Measurements from ENCODE around the gene LRRC36.

LRRC36 gene, protein sequence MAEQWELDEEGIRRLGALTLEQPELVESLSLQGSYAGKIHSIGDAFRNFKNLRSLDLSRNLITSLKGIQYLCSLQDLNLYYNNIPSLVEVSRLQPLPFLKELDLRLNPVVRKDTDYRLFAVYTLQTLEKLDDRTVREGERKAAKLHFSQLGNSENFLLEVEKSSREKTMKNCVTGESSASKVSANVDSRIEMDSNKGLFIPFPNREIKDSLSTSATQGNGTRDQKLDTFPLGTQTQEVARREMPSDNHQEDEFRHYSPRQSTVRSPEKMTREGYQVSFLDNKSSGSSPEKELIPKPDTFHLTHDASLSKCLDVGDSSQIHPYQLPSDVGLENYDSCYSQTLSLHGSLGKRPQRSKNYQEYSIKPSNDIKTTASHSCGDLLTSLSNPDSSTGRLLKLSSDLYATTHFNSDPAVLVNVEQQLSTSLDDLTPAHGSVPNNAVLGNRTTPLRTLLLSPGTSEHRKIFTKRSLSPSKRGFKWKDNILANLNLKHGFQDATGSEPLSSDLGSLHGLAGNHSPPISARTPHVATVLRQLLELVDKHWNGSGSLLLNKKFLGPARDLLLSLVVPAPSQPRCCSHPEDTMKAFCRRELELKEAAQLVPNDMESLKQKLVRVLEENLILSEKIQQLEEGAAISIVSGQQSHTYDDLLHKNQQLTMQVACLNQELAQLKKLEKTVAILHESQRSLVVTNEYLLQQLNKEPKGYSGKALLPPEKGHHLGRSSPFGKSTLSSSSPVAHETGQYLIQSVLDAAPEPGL

DNA sequence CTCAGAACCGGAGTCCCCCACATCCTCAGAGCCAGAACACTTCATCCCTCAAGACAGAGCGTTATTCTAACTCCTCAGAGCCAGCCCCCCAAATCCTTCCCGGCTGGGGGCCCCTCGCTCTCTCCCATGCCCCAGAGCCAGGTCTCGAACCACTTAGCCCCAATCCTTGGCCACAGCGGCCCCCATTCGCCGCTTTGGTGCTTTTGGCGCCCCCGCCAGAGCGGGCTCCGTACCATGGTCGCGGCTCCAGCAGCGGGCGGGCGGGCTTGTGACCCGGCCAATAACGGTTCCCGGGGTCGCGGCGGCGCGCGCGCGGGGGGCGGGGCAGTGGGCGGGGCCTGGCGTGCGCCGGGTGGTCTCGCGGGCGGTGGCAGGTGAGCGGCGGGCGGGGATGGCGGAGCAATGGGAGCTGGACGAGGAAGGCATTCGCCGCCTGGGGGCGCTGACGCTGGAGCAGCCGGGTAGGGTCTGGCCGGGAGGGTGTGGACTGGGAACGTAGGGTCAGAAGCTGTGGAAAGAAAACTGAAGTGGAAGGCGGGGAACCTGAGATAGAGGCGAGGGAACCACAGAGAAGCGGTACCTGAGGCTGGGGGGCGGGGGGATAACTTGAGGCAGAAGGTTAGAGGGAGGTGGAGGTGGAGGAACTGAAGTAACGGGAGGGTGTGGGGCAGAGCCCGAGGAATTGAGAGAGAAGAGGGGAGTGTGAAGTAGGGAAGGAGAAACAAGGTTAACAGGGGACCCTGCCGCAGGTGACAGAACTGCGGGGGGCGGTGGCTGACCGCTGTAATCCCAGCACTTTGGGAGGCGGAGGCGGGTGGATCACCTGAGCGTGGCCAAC lies at the start of gene LRRC36, which contains the start of gene KCTD19:
Gene LRRC36, plus strand, starts transcription at position 344 of the 838 bp plus-strand sequence. Its CDS starts 48 bp downstream, at position 392.
Gene KCTD19, minus strand, starts transcription at position 270 of the 838 bp plus-strand sequence. Its CDS starts 34 bp downstream, at position 236.
- no peak for DNase-seq

DNA sequence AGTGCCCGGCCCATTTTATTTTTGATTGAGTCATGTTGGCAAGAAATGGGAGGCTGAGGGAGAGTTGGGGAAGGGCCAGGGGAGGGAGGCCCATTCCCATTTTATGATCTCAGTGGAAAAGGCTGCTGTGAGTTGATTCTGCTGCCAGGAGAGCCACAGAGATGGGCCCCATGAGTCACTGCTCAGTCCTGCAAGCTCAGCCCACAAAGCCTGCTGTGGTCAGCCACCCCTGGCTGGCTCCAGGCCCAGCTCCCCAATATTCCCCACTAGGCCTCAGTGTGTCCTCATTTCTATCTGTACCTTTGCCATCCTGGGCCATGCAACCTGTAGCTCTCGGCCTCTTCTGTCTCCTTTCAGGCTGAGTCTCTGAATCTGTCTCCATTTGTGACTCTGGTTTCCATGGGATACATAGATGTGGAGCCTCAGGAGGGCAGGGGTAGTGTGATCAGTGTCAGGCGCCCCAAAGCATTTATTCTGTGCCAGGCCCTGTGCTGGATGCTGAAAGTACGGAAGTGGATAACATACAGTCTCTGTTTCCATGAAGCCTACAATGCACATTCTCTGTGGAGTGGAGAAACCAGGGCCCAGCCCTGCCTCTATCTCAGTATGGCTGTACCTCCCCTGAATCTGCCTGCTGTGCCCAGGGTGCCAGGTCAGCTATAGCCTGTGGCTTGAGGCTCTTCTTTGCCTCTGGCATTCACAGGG lies 49.2 kb upstream of the LRRC36 start:
- no peak for DNase-seq

DNA sequence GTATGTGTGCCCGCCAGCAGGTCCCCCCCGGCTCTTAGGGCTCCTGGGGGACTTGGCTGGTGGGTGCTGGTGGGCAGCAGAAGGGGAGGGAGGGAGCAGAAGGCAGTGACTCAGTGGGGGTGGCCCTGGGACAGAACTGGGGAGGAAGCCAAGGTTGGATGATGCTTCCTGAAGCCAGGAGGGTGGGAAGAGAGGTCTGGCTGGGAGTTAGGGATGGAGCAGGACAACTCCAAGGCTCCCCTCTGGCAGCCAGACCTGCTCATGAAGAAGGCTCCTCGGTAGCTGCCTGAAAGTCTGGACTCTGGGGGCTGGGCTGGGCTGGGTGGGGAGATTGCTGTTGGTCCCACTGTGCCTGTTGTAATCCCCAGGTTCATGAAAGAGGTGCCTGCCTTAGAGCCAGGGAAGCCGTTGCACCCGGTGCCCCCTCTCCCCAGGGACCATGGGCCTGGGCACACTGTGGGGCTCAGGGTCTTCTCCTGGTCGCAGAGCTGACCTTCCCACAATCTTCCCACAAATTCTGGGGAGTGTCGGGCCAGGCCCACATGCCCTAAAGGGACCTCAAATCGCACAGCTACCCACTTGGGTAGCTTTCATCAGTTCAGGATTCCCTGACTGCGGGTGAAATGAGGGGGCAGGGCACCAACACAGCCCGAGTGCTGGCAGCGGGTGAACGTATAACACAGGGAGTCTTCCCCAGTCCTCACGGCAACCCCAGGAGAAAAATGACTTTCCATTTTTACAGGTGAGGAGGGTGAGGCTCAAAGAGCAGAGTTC lies 48.4 kb upstream of the LRRC36 start:
- no peak for DNase-seq

DNA sequence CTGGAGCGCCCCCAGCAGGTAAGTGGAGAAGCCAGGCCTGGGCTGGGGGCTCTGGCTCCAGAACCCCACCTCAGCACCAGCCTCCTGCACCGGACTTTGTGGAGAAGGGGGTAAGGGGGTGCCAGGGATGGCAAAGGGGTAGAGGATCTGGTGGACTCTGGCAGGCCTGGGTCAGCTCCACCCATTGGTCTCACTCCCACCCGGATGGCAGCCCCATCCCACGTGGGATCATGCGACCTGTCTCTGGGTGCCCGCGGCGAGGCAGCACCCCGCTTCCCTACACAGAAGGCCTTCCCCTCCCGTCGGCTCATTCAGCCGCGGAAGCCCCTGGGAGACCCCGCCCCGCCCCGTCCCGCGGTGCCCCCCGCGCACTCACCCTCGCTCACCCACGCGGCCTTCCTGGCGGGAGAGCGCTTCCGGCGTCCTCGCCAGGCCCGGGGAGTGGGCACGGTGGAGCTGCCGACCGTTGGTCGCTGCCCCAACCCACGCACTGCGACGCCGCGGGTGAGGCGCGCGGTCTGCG lies 47.8 kb upstream of the LRRC36 start:
- no peak for DNase-seq

DNA sequence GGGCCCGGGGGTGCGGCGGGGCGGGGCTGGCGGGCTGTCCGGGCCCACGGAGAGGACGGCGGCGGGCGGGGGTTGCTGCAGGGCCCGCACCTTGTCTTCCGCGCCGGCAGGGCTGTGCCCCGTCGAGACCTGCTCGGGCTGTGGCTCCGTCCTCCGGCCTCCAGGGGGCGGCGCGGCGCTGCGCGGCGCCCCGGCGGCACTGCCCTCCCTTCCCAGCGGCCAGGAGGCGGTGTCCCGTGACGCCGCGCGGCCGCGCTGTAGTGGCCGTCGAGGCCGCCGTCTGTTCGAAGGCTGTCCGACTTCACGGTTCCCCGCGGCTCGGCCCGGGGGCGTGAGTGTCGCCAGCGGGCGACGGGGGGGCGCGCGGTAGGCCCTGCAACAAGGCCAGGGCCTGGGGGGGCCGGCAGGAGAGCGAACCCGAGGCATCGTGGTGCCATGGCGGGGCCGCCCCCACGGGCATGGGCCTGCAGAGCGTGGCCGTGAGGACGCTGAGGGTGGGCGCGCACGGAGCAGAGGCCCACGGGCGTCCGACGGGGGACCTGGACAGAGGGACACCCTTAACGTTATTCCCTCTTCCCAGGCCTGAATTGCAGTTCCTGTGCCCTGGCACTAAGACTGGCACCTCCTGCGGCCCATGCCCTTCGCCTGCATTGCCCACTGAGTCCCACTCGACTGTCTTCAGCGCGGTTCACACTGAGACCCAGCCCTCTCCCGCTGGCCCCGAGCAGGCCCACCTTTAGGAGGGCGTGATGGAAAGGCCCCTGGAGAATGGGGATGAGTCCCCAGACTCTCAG lies 47.1 kb upstream of the LRRC36 start, which contains the start of gene PLEKHG4:
Gene PLEKHG4, plus strand, starts transcription at position 237 of the 794 bp plus-strand sequence. Its CDS starts 513 bp downstream, at position 750.
- DNase-seq = peak; percentile 2

DNA sequence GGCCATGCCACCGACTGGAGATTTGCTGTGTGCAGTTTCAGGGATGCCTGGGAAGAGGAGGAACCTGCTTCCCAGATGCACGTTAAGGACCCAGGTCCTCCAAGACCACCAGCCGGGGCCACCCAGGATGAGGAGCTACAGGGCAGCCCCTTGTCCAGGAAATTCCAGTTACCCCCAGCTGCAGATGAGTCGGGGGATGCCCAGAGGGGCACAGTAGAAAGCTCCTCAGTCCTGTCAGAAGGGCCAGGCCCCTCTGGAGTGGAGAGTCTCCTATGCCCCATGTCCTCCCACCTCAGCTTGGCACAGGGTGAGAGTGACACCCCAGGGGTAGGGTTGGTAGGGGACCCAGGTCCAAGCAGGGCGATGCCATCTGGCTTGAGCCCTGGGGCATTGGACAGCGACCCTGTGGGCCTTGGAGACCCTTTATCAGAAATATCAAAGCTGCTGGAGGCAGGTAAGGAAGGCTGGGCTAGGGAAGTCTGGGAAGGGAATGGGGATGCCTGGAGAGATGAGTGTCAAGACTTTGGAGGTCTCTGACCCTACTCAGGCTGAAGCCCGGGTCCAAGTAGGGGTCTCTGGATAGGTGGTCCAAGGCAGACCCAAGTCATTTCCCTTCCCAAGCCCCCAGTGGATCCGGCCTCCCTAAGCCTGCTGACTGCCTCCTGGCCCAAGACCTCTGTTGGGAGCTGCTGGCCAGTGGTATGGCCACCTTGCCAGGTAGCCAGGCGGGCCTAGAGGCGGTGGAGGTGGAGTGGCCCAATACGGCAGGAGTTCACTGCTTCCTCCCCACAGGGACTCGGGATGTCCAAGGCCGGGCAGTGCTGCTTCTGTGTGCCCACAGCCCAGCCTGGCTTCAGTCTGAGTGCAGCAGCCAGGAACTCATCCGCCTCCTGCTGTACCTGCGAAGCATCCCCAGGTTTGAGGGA lies 46.3 kb upstream of the LRRC36 start:
- no peak for DNase-seq

DNA sequence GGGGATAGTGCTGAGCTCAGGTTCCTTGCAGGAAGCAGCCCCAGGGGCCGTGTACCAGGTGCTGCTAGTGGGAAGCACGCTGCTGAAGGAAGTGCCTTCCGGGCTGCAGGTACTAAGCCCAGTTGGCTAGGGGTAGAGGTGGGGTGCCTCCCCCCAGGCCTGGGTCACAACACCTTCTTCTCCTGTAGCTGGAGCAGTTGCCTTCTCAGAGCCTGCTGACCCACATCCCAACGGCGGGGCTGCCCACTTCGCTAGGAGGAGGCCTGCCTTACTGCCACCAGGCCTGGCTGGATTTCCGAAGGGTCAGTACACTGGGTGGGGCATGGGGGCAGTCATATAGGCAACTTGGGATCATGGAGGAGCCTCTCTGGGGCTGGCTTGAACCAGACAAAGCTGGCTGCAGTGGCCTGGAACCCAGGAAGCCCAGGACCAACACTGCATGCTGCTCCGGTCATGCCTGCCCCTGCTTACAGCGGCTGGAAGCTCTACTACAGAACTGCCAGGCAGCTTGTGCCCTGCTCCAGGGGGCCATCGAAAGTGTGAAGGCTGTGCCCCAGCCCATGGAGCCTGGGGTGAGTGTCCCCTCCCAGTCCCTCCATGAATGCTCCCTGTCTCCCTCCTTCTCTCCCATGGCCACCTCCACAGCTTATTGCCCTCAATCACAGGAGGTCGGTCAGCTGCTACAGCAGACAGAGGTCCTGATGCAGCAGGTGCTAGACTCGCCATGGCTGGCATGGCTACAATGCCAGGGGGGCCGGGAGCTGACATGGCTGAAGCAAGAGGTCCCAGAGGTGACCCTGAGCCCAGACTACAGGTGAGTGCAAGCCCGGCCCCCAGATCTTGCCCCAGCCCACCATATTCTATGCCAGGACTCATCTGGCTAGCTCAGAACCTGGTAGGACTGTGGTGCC lies 44.8 kb upstream of the LRRC36 start:
- DNase-seq = no peak

DNA sequence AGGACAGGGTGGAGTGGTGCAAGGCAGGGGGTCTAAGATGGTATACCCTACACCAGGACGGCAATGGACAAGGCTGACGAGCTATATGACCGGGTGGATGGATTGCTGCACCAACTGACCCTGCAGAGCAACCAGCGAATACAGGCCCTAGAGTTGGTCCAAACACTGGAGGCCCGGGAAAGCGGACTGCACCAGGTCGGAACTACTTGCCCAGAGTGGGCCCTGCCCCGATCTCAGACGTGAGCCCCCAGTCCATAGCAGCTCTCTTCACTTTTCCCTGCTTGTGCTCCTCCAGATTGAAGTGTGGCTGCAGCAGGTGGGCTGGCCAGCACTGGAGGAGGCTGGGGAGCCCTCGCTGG lies 44.2 kb upstream of the LRRC36 start:
- DNase-seq = no peak

DNA sequence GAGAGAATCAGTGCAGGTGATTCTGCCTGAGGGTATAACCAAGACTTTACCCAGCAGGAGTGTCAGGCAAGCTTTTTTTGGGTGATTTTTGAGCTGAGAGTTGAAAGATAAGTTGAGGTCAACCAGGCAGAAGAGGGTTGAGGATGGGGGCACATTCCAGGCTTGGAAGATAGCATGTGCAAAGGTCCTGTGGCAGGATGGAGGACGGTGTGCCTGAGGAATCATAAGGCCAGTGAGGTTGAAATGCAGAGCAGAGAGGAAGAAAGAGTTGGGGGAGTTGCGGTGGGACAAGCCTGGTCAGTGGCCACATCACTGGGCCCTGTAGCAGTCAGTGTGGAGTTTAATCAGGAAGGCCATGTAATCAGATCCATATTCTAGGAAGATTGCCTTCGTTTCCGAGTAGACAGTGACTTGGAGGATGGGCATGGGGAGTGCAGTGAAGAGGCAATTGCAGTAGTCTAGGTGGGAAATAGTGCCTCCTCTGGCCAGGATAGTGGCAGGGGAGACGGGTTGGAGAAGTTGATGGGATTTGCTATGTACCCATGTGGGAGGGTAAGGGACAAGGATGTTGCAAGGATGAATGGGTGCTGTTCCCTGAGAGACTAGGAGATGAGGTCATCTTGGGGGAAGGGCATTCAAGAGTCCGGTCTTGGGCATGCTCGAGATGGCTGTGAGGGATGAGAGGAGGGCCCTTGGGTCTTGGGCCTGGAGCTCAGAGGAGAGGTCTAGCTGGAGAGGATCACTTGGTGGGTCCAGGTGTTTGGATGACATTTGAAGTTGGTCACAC lies 43.4 kb upstream of the LRRC36 start:
- no peak for DNase-seq

DNA sequence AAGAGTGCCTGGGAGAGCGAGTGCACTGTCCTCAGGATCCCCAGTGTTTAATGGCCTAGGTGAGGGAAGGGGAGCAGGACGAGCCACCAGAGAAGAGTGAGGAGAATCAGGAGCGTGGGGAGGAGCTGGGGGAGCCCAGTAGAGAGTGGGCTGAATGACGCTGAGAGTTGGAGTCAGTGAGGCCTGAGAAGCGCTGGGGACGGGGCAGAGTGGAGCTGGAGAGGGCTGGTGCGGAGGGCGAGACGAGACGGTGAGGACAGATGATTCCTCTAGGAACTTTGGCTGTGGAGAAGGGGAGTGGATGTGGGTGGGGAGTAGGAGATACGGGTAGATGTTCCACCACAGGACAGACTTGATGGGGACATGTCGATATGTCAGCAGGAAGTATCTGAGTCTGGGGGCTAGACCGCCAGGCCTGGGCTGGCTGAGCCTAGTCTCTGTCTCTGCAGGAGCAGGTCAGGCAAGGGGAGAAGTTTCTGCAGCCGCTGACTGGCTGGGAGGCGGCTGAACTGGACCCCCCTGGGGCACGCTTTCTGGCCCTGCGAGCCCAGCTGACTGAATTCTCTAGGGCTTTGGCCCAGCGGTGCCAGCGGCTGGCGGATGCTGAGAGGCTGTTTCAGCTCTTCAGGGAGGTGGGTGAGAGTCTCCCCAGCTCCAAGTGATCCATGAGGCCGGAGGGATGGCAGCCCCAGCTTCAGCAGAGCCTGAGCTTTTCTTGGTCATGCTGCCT lies 42.6 kb upstream of the LRRC36 start:
- DNase-seq = no peak

DNA sequence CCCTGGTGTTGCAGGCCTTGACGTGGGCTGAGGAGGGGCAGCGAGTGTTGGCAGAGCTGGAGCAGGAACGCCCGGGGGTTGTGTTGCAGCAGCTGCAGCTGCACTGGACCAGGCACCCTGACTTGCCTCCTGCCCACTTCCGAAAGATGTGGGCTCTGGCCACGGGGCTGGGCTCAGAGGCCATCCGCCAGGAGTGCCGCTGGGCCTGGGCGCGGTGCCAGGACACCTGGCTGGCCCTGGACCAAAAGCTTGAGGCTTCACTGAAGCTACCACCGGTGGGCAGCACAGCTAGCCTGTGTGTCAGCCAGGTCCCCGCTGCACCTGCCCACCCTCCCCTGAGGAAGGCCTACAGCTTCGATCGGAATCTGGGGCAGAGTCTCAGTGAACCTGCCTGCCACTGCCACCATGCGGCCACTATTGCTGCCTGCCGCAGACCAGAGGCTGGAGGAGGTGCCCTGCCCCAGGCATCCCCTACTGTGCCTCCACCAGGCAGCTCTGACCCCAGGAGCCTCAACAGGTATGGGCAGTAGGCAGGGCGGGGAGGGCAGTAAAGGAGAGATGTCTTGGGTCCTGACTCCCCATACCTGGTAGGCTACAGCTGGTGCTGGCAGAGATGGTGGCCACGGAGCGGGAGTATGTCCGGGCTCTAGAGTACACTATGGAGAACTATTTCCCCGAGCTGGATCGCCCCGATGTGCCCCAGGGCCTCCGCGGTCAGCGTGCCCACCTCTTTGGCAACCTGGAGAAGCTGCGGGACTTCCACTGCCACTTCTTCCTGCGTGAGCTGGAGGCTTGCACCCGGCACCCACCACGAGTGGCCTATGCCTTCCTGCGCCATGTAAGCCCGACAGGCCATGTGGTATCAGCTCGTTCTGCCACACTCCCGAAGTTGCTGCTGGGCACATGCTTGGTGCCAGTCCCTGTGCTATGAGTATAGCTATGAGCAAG lies 41.6 kb upstream of the LRRC36 start:
- no peak for DNase-seq

DNA sequence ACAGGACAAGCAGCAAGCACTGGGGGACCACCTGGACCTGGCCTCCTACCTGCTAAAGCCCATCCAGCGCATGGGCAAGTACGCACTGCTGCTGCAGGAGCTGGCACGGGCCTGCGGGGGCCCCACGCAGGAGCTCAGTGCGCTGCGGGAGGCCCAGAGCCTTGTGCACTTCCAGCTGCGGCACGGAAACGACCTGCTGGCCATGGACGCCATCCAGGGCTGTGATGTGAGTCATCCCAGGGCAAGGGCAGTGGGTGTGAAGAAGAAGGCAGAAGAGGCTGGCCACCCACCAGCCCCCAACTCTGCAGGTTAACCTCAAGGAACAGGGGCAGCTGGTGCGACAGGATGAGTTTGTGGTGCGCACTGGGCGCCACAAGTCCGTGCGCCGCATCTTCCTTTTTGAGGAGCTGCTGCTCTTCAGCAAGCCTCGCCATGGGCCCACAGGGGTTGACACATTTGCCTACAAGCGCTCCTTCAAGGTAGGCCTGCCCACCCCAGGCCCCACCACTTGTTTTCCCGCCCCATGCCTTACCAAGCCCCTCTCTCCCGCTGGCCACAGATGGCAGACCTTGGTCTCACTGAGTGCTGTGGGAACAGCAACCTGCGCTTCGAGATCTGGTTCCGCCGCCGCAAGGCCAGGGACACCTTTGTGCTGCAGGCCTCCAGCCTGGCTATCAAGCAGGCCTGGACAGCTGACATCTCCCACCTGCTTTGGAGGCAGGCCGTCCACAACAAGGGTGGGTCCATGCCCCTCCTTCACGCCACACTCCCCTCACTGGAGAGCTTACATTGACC lies 40.0 kb upstream of the LRRC36 start:
- no peak for DNase-seq

DNA sequence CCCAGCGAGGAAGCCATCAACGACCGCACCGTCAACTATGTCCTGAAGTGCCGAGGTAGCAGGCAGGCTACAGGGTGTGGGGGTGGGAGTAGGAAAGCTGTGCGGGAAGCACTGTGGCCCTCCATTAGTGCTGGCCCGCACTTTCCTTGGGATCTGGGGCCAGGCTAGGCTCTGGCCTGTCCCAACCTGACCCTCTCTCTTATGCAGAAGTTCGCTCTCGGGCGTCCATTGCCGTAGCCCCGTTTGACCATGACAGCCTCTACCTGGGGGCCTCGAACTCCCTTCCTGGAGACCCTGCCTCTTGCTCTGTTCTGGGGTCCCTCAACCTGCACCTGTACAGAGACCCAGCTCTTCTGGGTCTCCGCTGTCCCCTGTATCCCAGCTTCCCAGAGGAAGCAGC lies 38.7 kb upstream of the LRRC36 start:
- DNase-seq = no peak

DNA sequence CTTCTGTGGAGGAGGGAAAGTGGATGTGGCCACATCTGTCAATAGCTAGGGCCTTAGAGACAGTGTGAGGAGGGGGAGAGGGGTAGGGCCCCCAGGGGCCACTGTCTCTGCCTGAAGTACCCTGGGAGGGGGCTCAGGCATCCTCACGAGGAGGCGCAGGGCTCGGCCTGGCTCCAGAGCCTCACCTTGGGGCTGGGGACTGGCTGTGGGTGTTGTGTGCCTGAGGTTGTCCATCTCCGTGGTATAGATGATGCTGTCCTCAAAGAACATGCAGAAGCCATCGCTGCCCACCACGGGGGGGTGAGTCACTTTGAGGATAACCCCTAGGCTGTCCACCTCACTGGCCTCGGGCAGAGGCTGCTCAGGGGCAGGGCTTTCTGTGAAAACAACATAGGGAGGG lies 35.2 kb upstream of the LRRC36 start:
- DNase-seq = no peak

Data from NCI-H1048 (cell line).